ENCODE measurements around the gene TNK1. TPM values are rescaled to one million over a fixed set of nuclear protein-coding genes. Genes with fewer than 3 reads are reported as not detected.
A peak's percentile ranks its signal among the peaks of the same experiment; 100 is the strongest.

The TNK1 gene
- total and polyA plus RNA-seq, 9 of the 15 experiments (the other 6 are each of a cell fraction or from before 2014, with no cell fraction given), result 0.28 to 5.2 (median 2.1) TPM

GRCh38 chr17:7403977-7404736 is 23.3 kb downstream of the TNK1 start, which contains the start of gene TMEM256 (continued):
- TF ChIP-seq, protein P1, sequence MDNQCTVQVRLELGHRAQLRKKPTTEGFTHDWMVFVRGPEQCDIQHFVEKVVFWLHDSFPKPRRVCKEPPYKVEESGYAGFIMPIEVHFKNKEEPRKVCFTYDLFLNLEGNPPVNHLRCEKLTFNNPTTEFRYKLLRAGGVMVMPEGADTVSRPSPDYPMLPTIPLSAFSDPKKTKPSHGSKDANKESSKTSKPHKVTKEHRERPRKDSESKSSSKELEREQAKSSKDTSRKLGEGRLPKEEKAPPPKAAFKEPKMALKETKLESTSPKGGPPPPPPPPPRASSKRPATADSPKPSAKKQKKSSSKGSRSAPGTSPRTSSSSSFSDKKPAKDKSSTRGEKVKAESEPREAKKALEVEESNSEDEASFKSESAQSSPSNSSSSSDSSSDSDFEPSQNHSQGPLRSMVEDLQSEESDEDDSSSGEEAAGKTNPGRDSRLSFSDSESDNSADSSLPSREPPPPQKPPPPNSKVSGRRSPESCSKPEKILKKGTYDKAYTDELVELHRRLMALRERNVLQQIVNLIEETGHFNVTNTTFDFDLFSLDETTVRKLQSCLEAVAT (IDR thresholded peaks at IDR 0.05), result 0 out of 4 replicates have a peak, but pooled peaks of 1 of the 2 experiments have one; percentile 58
- TF ChIP-seq PURB (CRISPR knock-in tag; IDR thresholded peaks at IDR 0.05; ENCODE audit: low read depth) (no peak), PCBP2 (IDR thresholded peaks at IDR 0.05; ENCODE audit: low read depth, low read length, poor library complexity, severe bottlenecking) (no peak), CAMTA2 (CRISPR knock-in tag; conservative IDR thresholded peaks at IDR 0.05) (no peak), ARID2 (IDR thresholded peaks at IDR 0.05) (no peak), BDP1 (IDR thresholded peaks at IDR 0.05; ENCODE audit: insufficient read depth, insufficient read length) (no peak), NCOA1 (IDR thresholded peaks at IDR 0.05; ENCODE audit: low read depth) (no peak), ZFP91 (CRISPR knock-in tag; IDR thresholded peaks at IDR 0.05) (no peak), CTCF (IDR thresholded peaks at IDR 0.05 in 2 of 3, conservative IDR thresholded peaks at IDR 0.05 in 1 of 3; ENCODE audit: insufficient read depth in 2 of 3, low read depth in 1 of 3, low read length in 3 of 3) (no peak), ZNF23 (CRISPR knock-in tag; IDR thresholded peaks at IDR 0.05) (no peak), STAT5B (CRISPR knock-in tag; IDR thresholded peaks at IDR 0.05) (no peak), SMAD1 (IDR thresholded peaks at IDR 0.05; ENCODE audit: low read depth, low read length, partially characterized antibody) (no peak), ZMIZ1 (IDR thresholded peaks at IDR 0.05; ENCODE audit: low read depth in 2 of 2, low read length in 2 of 2) (no peak), ZNF699 (CRISPR knock-in tag; IDR thresholded peaks at IDR 0.05; ENCODE audit: insufficient replicate concordance) (no peak), BRD4 (IDR thresholded peaks at IDR 0.05) (no peak), HSF4 (CRISPR knock-in tag; IDR thresholded peaks at IDR 0.05; ENCODE audit: borderline replicate concordance) (no peak), MAFF (IDR thresholded peaks at IDR 0.05; ENCODE audit: low read length) (no peak), CBX1 (IDR thresholded peaks at IDR 0.05; ENCODE audit: low read depth) (no peak), ESRRB (CRISPR knock-in tag; IDR thresholded peaks at IDR 0.05; ENCODE audit: borderline replicate concordance) (no peak), CREM (IDR thresholded peaks at IDR 0.05; ENCODE audit: low read depth) (0 out of 2 replicates have a peak, but pooled peaks have one; percentile 44)
